Heart right ventricle (tissue), 16 donors: ENCODE data around the gene PHF12. TPM values are rescaled to one million over a fixed set of nuclear protein-coding genes. Genes with fewer than 3 reads are reported as not detected.
A peak's percentile ranks its signal among the peaks of the same experiment; 100 is the strongest.

Experiments used
- ATAC-seq, 8 donors: fragments of 200-7000 bp; cut with Tn5 transposase; one replicate each; pipeline ENCODE4 v1.9.1; 2020; ENCODE audit warnings: mild to moderate bottlenecking in 8 of 8, moderate library complexity in 8 of 8, moderate number of reproducible peaks in 1 of 8
- DNase-seq, 2 donors: peaks; one replicate each; pipeline ENCODE4 v3.0.0-alpha.2; 2020
- H3K27ac ChIP-seq, 10 donors: fragments of 200-600 bp; sonication (generic) in 2 of 10; one replicate each; pipeline versions ENCODE4 v1.5.0 to v1.8.0; 2020 to 2022; ENCODE audit warnings: mild to moderate bottlenecking in 3 of 10
- H3K27me3 ChIP-seq, 7 donors: fragments of 200-600 bp; one replicate each; pipeline ENCODE4 v1.8.0; 2021 to 2022; ENCODE audit warnings: mild to moderate bottlenecking in 2 of 7
- H3K36me3 ChIP-seq, 9 donors: fragments of 200-600 bp; sonication (generic) in 1 of 9; one replicate each; pipeline versions ENCODE4 v1.5.0 to v1.8.0; 2020 to 2022; ENCODE audit warnings: mild to moderate bottlenecking in 2 of 9
- H3K4me1 ChIP-seq, 9 donors: fragments of 200-600 bp; sonication (generic) in 1 of 9; one replicate each; pipeline versions ENCODE4 v1.5.0 to v1.8.0; 2020 to 2022; ENCODE audit warnings: mild to moderate bottlenecking in 4 of 9
- H3K4me3 ChIP-seq, 10 donors: fragments of 200-600 bp; sonication (generic) in 2 of 10; one replicate each; pipeline versions ENCODE4 v1.5.0 to v1.8.0; 2020 to 2022; ENCODE audit warnings: mild to moderate bottlenecking in 7 of 10, moderate library complexity in 2 of 10
- H3K9me3 ChIP-seq, 11 donors: fragments of 200-600 bp in 10 of 11; sonication (generic) in 2 of 11; one replicate each; pipeline versions ENCODE4 v1.5.0 to v1.8.0; 2013 to 2022; ENCODE audit warnings: mild to moderate bottlenecking in 2 of 11, control low read depth in 1 of 11, moderate library complexity in 1 of 11
- CTCF ChIP-seq, 9 donors: fragments of 200-600 bp; sonication (generic) in 2 of 9; IDR thresholded peaks; one replicate each; pipeline versions ENCODE4 v1.5.0 to v1.8.0; 2021 to 2022; ENCODE audit warnings: antibody characterized with exemption in 9 of 9, mild to moderate bottlenecking in 5 of 9, moderate library complexity in 1 of 9
- WGBS, 2 donors: extraction: QIAGEN DNeasy Blood & Tissue Kit; methylation state at CpG; one replicate each; pipeline ENCODE4 v1.1.7; 2013; ENCODE audit warnings: inconsistent platforms in 1 of 2; 5-methylcytosine and 5-hydroxymethylcytosine counted together
- intact Hi-C, 10 donors: fragments of 100-400 bp; cut with DNase I; formaldehyde crosslinking; loops; one replicate each; pipeline versions ENCODE4 v1.11.1 to v1.14.2; 2022
- polyA plus RNA-seq, 2 donors: library from polyadenylated mRNA; stranded (reverse); fragments of 200-250 nt; gene quantifications; one replicate each; pipeline ENCODE4 v1.2.3, GENCODE V29; 2013
- total RNA-seq, 10 donors: library from RNA; stranded (reverse); fragmentation: NEBNext Ultra II Directional in 3 of 10; extraction: Animal tissue kit (Norgen Biotek cat#: 25700) in 3 of 10; gene quantifications; one replicate each; pipeline versions ENCODE4 v1.2.1 to v1.2.4, GENCODE V29; 2021 to 2023
- donor health status: Arrhythmogenic right ventricular cardiomyopathy.
- donor health status: ischemic (EF 13 %, LVEDD 7.1; RV severe dilation, severe dysfunction).
- donor health status: healthy with polysubstance abuse.
- donor health status: DM: no; HTN: yes; CAD: no.
- donor health status: DM: no; HTN: no; CAD: no.
- donor health status: ischemic (EF 25% LVEDD 6.9; RV normal size, moderate dysfunction).
- donor health status: ischemic (EF 25% LVEDD 5.7; RV mildly dilated, moderate dysfunction).
- donor health status: healthy.
- donor health status: DM: yes; HTN: yes; CAD: no.
- donor health status: Ischemic cardiomyopathy.
- donor health status: ischemic (EF 35%, LVEDD 5.7; RV mildly dilated, moderate dysfunction).
- donor health status: nonischemic (EF 11% LVEDD 7.7; RV severe dilation, severe dysfunction).
- donor health status: DM: yes; HTN: yes; CAD: no.
- donor health status: PGD.
- donor health status: ischemic (EF 29% LVEDD 5.4; RV normal size, mild dysfunction).
- donor health status: nonischemic (EF 23%, LVEDD 6.1; RV moderate dilation, normal function).

The PHF12 gene
- total and polyA plus RNA-seq, 12 donors, result 7.3 to 28.0 (median 20.9) TPM

- intact Hi-C loops, result loop anchor here in 5 of 10 donors (10.0 kb wide), 2 partner anchors 148 to 188 kb away; partner anchors contain the start of genes NEK8 (in 4 of the 5) and TLCD1 (in 4 of the 5)
- 77 to 80% methylated on average over 20 of the region's 20 CpGs for WGBS, 2 donors
- DNase-seq (no peak), ATAC-seq (peak in 1 of 8 donors; percentile 21)
- peaks cover under 1 to 29% (median 22%) of the 10 kb centered on the region in 9 donors for H3K4me1 ChIP-seq
- TF ChIP-seq CTCF (IDR thresholded peaks at IDR 0.05), result peak in 4 of 9 donors; percentile 16 to 25 (median 18)
- no peaks in the 10 kb centered on the region for H3K9me3 ChIP-seq
- H3K4me3 ChIP-seq, result no peak overlapping the region
- H3K27ac ChIP-seq, result no peak overlapping the region
- H3K27me3 ChIP-seq, result no peaks in the 10 kb centered on the region
- peaks cover 0 to 100% (median 89%) of the 10 kb centered on the region in 9 donors for H3K36me3 ChIP-seq
These were observed 38.9 kb downstream of the PHF12 start for GRCh38 chr17:28912281-28912937.

GRCh38 chr17:28911411-28912045 lies 39.8 kb downstream of the PHF12 start:
- H3K36me3 ChIP-seq, result peaks cover 0 to 100% (median 89%) of the 10 kb centered on the region in 9 donors
- H3K4me1 ChIP-seq, result peaks cover 4 to 32% (median 22%) of the 10 kb centered on the region in 9 donors
- H3K27ac ChIP-seq, result no peak overlapping the region
- H3K27me3 ChIP-seq, result no peaks in the 10 kb centered on the region
- WGBS, 2 donors, result 94% methylated on average over 13 of the region's 13 CpGs
- no peak for DNase-seq
- intact Hi-C loops, result loop anchor here in 5 of 10 donors (10.0 kb wide), 2 partner anchors 147 to 187 kb away; partner anchors contain the start of genes NEK8 (in 4 of the 5) and TLCD1 (in 4 of the 5)
- no peak for TF ChIP-seq CTCF (IDR thresholded peaks at IDR 0.05)
- H3K9me3 ChIP-seq, result no peaks in the 10 kb centered on the region
- no peak overlapping the region for H3K4me3 ChIP-seq
- ATAC-seq, result no peak

GRCh38 chr17:28910534-28910933 lies 40.8 kb downstream of the PHF12 start:
- WGBS, 2 donors, result 84 to 90% methylated on average over 1 of the region's 1 CpG
- H3K9me3 ChIP-seq, result no peaks in the 10 kb centered on the region
- no peaks in the 10 kb centered on the region for H3K27me3 ChIP-seq
- H3K36me3 ChIP-seq, result peaks cover 0 to 100% (median 91%) of the 10 kb centered on the region in 9 donors
- H3K4me3 ChIP-seq, result no peak overlapping the region
- no peak overlapping the region for H3K27ac ChIP-seq
- peaks cover 4 to 34% (median 22%) of the 10 kb centered on the region in 9 donors for H3K4me1 ChIP-seq
- DNase-seq, result no peak
- intact Hi-C loops, result loop anchor here in 5 of 10 donors (10.0 kb wide), 2 partner anchors 146 to 186 kb away; partner anchors contain the start of genes NEK8 (in 4 of the 5) and TLCD1 (in 4 of the 5)
- no peak for ATAC-seq
- TF ChIP-seq CTCF (IDR thresholded peaks at IDR 0.05), result no peak

- peak in 1 of 2 donors; percentile 61 for DNase-seq
- intact Hi-C loops, result loop anchor here in 4 of 10 donors (5.0 to 10.0 kb wide), 3 partner anchors 39 to 144 kb away; partner anchors contain the start of gene ERAL1 (in 1 of the 4)
These were observed 42.6 kb downstream of the PHF12 start for GRCh38 chr17:28908640-28909167.

More at GRCh38 chr17:28908640-28909167, 42.6 kb downstream of the PHF12 start:
- Histone ChIP-seq H3K27me3 (no peaks in the 10 kb centered on the region), H3K4me1 (peaks cover 4 to 41% (median 25%) of the 10 kb centered on the region in 9 donors), H3K4me3 (no peak overlapping the region), H3K36me3 (peaks cover 0 to 86% (median 79%) of the 10 kb centered on the region in 9 donors), H3K9me3 (no peaks in the 10 kb centered on the region), H3K27ac (peak overlapping the region in 8 of 10 donors; percentile 34 to 68 (median 58))
- TF ChIP-seq CTCF (IDR thresholded peaks at IDR 0.05), result no peak
- ATAC-seq, result peak; percentile 30 to 69 (median 62)
- WGBS, 2 donors, result 52 to 58% methylated on average over 6 of the region's 6 CpGs
